Liver (tissue), 2 donors: ENCODE data around the gene RTN4R.

Source experiments
- EGR1 ChIP-seq, 2 donors: IDR thresholded peaks; 2 replicates each; pipeline ENCODE4 v1.6.1; 2016 to 2018; ENCODE audit warnings: antibody characterized with exemption in 2 of 2, low read depth in 2 of 2
- TF ChIP-seq, protein P1 (sequence below): IDR thresholded peaks from 2 replicates; pipeline ENCODE4 v1.6.1; 2016; ENCODE audit warnings: antibody characterized with exemption, mild to moderate bottlenecking
- donor health status: healthy.

DNA sequence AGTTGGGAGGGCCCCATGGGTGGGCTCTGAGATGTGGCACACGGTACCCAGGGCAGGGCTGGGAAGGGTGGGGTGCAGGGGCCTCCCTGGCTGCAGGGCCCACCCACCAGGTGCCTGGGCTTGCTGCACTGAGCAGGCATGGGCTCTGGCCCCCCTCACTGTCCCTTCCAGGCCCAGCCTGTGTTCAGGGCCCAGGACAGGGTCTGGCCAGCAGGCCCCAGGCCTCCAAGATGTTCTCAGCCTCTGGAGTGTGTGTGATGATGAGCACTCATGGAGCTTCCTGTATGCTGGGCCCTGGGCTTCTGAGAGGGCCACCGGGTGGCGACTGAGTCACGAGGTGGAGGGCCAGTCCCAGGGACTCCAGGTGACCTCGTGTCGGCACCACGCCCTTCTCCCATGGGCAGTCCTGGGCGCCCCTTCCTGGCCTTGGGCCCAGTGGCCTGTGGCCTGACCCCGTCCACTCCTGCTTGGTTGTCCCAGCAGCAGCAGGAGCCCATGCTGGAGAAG, 61.4 kb downstream of the RTN4R start:
- no peak for TF ChIP-seq EGR1 (IDR thresholded peaks at IDR 0.05; ENCODE audit: low read depth in 2 of 2)
- TF ChIP-seq, protein P1, sequence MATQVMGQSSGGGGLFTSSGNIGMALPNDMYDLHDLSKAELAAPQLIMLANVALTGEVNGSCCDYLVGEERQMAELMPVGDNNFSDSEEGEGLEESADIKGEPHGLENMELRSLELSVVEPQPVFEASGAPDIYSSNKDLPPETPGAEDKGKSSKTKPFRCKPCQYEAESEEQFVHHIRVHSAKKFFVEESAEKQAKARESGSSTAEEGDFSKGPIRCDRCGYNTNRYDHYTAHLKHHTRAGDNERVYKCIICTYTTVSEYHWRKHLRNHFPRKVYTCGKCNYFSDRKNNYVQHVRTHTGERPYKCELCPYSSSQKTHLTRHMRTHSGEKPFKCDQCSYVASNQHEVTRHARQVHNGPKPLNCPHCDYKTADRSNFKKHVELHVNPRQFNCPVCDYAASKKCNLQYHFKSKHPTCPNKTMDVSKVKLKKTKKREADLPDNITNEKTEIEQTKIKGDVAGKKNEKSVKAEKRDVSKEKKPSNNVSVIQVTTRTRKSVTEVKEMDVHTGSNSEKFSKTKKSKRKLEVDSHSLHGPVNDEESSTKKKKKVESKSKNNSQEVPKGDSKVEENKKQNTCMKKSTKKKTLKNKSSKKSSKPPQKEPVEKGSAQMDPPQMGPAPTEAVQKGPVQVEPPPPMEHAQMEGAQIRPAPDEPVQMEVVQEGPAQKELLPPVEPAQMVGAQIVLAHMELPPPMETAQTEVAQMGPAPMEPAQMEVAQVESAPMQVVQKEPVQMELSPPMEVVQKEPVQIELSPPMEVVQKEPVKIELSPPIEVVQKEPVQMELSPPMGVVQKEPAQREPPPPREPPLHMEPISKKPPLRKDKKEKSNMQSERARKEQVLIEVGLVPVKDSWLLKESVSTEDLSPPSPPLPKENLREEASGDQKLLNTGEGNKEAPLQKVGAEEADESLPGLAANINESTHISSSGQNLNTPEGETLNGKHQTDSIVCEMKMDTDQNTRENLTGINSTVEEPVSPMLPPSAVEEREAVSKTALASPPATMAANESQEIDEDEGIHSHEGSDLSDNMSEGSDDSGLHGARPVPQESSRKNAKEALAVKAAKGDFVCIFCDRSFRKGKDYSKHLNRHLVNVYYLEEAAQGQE, result no peak
